ENCODE results near the gene SELENOS. TPM values are rescaled to one million over a fixed set of nuclear protein-coding genes. Genes with fewer than 3 reads are reported as not detected.

SELENOS gene
- total and polyA plus RNA-seq, 9 of the 15 experiments (the other 6 are each of a cell fraction or from before 2014, with no cell fraction given), result 24.9 to 57.4 (median 47.9) TPM

GRCh38 chr15:101322854-101323477 is 45.7 kb upstream of the SELENOS start (continued):
- TF ChIP-seq PRDM10 (IDR thresholded peaks at IDR 0.05; ENCODE audit: partially characterized antibody) (no peak), ZNF76 (CRISPR knock-in tag; IDR thresholded peaks at IDR 0.05; ENCODE audit: borderline replicate concordance) (no peak), U2AF1 (optimal IDR thresholded peaks at IDR 0.05; ENCODE audit: low read depth, low read length) (no peak), NEUROD1 (IDR thresholded peaks at IDR 0.05; ENCODE audit: borderline replicate concordance, low read depth, low read length, partially characterized antibody) (no peak), CAMTA2 (CRISPR knock-in tag; conservative IDR thresholded peaks at IDR 0.05) (no peak), POLR3G (IDR thresholded peaks at IDR 0.05; ENCODE audit: extremely low read depth, insufficient read length, insufficient replicate concordance) (no peak), ZNF551 (CRISPR knock-in tag; IDR thresholded peaks at IDR 0.05) (no peak), EHMT2 (IDR thresholded peaks at IDR 0.05) (no peak)
- TF ChIP-seq, protein P1, sequence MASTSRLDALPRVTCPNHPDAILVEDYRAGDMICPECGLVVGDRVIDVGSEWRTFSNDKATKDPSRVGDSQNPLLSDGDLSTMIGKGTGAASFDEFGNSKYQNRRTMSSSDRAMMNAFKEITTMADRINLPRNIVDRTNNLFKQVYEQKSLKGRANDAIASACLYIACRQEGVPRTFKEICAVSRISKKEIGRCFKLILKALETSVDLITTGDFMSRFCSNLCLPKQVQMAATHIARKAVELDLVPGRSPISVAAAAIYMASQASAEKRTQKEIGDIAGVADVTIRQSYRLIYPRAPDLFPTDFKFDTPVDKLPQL (IDR thresholded peaks at IDR 0.05; ENCODE audit: extremely low read depth, insufficient read length), result no peak

Data from K562 (cell line).